HUES64 (cell line): ENCODE results near the gene RFC2.

Source experiments
- H3K27ac ChIP-seq: 2 replicates; pipeline ENCODE4 v1.7.0; 2013; ENCODE audit warnings: low read depth, low read length, inconsistent platforms
- H3K27me3 ChIP-seq: 2 replicates; pipeline ENCODE4 v1.6.1; 2013; ENCODE audit warnings: mild to moderate bottlenecking, low read length; ENCODE audit not compliant: insufficient read depth
- H3K36me3 ChIP-seq: 2 replicates; pipeline ENCODE4 v1.6.1; 2013; ENCODE audit warnings: mild to moderate bottlenecking, low read length; ENCODE audit not compliant: insufficient read depth
- H3K4me1 ChIP-seq: 2 replicates; pipeline ENCODE4 v1.6.1; 2013; ENCODE audit warnings: mild to moderate bottlenecking, low read length, moderate library complexity; ENCODE audit not compliant: insufficient read depth
- H3K4me3 ChIP-seq: 2 replicates; pipeline ENCODE4 v1.5.1; 2013; ENCODE audit warnings: mild to moderate bottlenecking, low read length, moderate library complexity
- H3K9ac ChIP-seq: 2 replicates; pipeline ENCODE4 v1.6.1; 2013; ENCODE audit warnings: mild to moderate bottlenecking, low read depth, low read length
- H3K9me3 ChIP-seq: 2 replicates; pipeline ENCODE4 v1.6.1; 2013; ENCODE audit warnings: low read depth, low read length; ENCODE audit not compliant: insufficient read depth
- WGBS: fragments of 150-250, 120-280 bp; methylation state at CpG from one replicate; pipeline ENCODE4 v1.1.7; 2013; ENCODE audit warnings: missing lambda C conversion rate; 5-methylcytosine and 5-hydroxymethylcytosine counted together

Gene RFC2

DNA sequence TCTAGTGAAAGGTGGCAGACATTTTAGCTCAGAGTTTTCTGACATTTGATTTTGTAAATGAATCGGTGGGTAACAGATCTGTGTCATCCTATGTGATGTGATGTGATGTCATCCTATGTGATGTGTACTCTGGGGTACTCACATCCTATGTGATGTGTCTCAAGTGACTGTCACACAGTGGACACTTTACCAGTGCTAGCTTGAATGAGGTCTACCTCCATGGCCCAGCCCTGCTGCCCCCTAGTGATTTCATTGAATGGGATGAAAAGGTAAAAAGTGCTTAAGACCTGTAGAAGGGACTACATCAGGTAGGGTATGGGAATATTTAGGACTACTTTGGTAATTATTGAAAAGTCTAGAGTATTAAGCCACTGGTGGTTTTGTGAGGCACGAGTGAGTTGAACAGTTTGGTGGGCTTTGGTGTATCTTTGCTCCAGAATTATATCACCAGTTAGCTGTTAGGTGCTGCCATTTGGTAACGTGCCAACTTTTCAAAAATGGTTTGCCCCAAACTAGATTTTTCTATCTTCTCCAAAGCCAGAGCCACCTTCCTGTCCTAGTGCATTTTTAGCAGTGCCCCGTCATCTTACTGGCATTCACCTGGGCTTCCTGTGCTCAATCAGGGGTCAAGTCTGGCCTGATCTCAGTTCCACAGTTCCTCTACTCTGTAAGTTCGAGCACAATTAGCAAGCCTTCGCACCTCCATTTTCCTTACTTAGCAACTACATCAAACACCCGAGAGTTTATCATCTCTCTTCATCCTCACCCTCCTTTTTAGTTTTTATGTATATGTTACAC, 70.3 kb downstream of the RFC2 start:
- Histone ChIP-seq H3K27me3 (no peaks in the 10 kb centered on the region), H3K4me1 (peaks cover 23% of the 10 kb centered on the region; the same call in 1 of the 2 replicates), H3K36me3 (peaks cover 68% of the 10 kb centered on the region), H3K9me3 (no peaks in the 10 kb centered on the region), H3K4me3 (no peak overlapping the region), H3K27ac (no peak overlapping the region), H3K9ac (no peak overlapping the region)
- 88% methylated on average over 7 of the region's 7 CpGs for WGBS

DNA sequence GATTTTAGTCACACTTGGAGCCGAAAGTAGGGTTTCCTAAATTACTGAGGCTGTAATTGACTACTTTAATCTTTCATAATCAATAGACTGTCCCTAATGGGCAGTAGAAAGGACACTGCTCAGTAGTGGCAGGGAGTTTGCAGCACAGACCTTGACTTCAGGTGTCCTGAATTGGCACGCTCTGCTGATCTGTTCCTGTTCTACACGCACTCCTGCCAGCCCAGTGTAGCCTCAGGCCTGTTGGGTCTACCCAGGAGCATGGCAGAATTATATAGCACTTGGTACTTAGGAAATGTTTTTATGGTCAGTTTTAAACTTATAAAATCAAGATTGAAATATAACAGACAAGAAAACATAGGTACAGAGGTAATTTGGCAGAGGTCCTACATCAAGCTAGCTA, 71.1 kb downstream of the RFC2 start:
- Histone ChIP-seq H3K36me3 (peaks cover 65% of the 10 kb centered on the region), H3K4me1 (peaks cover 23% of the 10 kb centered on the region; the same call in 1 of the 2 replicates), H3K4me3 (no peak overlapping the region), H3K9me3 (no peaks in the 10 kb centered on the region), H3K27me3 (no peaks in the 10 kb centered on the region), H3K27ac (no peak overlapping the region), H3K9ac (no peak overlapping the region)
- WGBS: 96% methylated on average over 2 of the region's 3 CpGs

DNA sequence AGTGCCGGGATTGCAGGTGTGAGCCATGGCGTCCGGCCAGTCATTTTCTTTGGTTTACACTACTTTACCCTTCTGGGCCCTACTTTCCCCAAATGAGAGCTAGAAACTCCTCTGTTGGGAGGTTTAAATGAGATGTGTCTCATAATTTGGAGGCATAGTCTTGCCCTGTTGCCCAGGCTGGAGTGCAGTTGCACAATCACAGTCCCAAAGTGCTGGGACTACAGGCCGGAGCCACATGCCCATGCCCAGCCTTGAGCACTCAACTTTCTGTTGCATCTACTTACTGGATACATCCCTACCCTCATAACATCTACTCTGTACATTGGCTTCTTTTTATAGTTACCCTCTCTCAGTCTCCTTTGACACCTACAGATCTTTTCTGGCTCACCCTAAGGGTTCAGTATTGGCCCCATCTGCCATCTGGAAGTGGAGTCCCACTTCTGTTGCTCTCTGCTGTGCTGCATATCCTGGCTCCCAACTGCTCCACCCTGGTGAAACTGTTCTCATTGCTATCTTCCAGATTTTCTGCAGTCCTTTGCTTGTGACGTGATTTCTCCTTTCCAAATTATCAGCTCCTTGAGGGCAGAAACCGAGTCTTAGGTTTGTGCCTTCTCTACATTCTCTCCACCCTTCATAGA, 71.6 kb downstream of the RFC2 start:
- Histone ChIP-seq H3K9me3 (no peaks in the 10 kb centered on the region), H3K36me3 (peaks cover 62% of the 10 kb centered on the region), H3K27ac (no peak overlapping the region), H3K4me1 (peaks cover 24% of the 10 kb centered on the region), H3K4me3 (no peak overlapping the region), H3K9ac (no peak overlapping the region), H3K27me3 (no peaks in the 10 kb centered on the region)
- WGBS: 94% methylated on average over 6 of the region's 6 CpGs

DNA sequence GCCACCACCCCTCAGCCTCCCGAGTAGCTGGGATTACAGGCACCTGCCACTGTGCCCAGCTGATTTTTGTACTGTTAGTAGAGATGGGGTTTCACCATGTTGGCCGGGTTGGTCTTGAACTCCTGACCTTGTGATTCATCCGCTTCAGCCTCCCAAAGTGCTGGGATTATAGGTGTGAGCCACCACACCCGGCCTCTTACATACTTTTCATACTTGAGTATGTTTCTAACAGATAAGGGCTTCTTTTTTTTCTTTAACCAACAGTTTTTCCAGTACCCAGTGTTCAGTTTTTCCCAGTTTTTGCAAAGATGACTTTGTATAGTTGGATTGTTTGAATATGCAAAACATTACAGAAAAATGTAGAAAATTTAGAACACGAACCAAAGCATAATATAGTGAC, 72.4 kb downstream of the RFC2 start:
- 50% methylated on average over 2 of the region's 5 CpGs for WGBS
- Histone ChIP-seq H3K9me3 (no peaks in the 10 kb centered on the region), H3K27me3 (no peaks in the 10 kb centered on the region), H3K4me1 (peaks cover 28% of the 10 kb centered on the region), H3K9ac (no peak overlapping the region), H3K36me3 (peaks cover 62% of the 10 kb centered on the region), H3K4me3 (no peak overlapping the region), H3K27ac (no peak overlapping the region)
